Hepatocyte (in vitro differentiated cells): ENCODE data around the gene HMGCL. TPM values are rescaled to one million over a fixed set of nuclear protein-coding genes. Genes with fewer than 3 reads are reported as not detected.

Experiments used
- DNase-seq: peaks from one replicate; pipeline ENCODE4 v3.0.0-alpha.2; 2016; ENCODE audit warnings: low spot score
- H2AFZ ChIP-seq: fragments of 200-600 bp; sonication (generic); 2 replicates; pipeline ENCODE4 v1.6.0; 2016; ENCODE audit warnings: antibody characterized with exemption, mild to moderate bottlenecking
- H3K27ac ChIP-seq: fragments of 200-600 bp; sonication (generic); 2 replicates; pipeline ENCODE4 v1.5.1; 2016; ENCODE audit warnings: mild to moderate bottlenecking
- H3K27me3 ChIP-seq: fragments of 200-600 bp; sonication (generic); 2 replicates; pipeline ENCODE4 v1.6.1; 2016
- H3K36me3 ChIP-seq: fragments of 200-600 bp; sonication (generic); replicated peaks from 2 replicates; pipeline ENCODE4 v1.5.1; 2016; ENCODE audit warnings: low read depth; ENCODE audit not compliant: insufficient read depth
- H3K4me1 ChIP-seq: fragments of 200-600 bp; sonication (generic); 2 replicates; pipeline ENCODE4 v1.5.1; 2016; ENCODE audit warnings: mild to moderate bottlenecking, moderate library complexity; ENCODE audit not compliant: insufficient read depth
- H3K4me2 ChIP-seq: fragments of 200-600 bp; sonication (generic); 2 replicates; pipeline ENCODE4 v1.6.0; 2016
- H3K4me3 ChIP-seq: fragments of 200-600 bp; sonication (generic); 2 replicates; pipeline ENCODE4 v1.5.1; 2016; ENCODE audit warnings: mild to moderate bottlenecking
- H3K79me2 ChIP-seq: fragments of 200-600 bp; sonication (generic); 2 replicates; pipeline ENCODE4 v1.6.0; 2017; ENCODE audit warnings: mild to moderate bottlenecking
- H3K9me2 ChIP-seq: fragments of 200-600 bp; sonication (generic); replicated peaks from 2 replicates; pipeline ENCODE4 v1.6.0; 2017; ENCODE audit warnings: mild to moderate bottlenecking; ENCODE audit not compliant: insufficient read depth
- H3K9me3 ChIP-seq: fragments of 200-600 bp; sonication (generic); 2 replicates; pipeline ENCODE4 v1.5.1; 2016; ENCODE audit warnings: low read depth, mild to moderate bottlenecking
- H4K20me1 ChIP-seq: fragments of 200-600 bp; sonication (generic); 2 replicates; pipeline ENCODE4 v1.6.0; 2016; ENCODE audit warnings: mild to moderate bottlenecking; ENCODE audit not compliant: insufficient read depth, poor library complexity, severe bottlenecking
- CTCF ChIP-seq: fragments of 200-600 bp; sonication (generic); IDR thresholded peaks from 2 replicates; pipeline ENCODE4 v1.5.1; 2016; ENCODE audit warnings: antibody characterized with exemption, mild to moderate bottlenecking; ENCODE audit not compliant: poor library complexity
- EZH2 ChIP-seq: fragments of 200-600 bp; sonication (generic); IDR thresholded peaks from 2 replicates; pipeline ENCODE4 v1.6.1; 2016; ENCODE audit warnings: antibody characterized with exemption, mild to moderate bottlenecking, borderline replicate concordance
- EZH2phosphoT487 ChIP-seq: fragments of 200-600 bp; sonication (generic); IDR thresholded peaks from one replicate; pipeline ENCODE4 v1.6.1; 2018; ENCODE audit warnings: antibody characterized with exemption, mild to moderate bottlenecking, low read depth, moderate library complexity; ENCODE audit not compliant: unreplicated experiment, severe bottlenecking
- WGBS: methylation state at CpG from one replicate; pipeline ENCODE4 v1.1.6; 2016; ENCODE audit warnings: low lambda C conversion rate; ENCODE audit errors: missing lambda C conversion rate; 5-methylcytosine and 5-hydroxymethylcytosine counted together
- polyA plus RNA-seq: library from polyadenylated mRNA; unstranded; fragments of >200 nt; fragmentation: Nextera tagmentation; extraction: Ambion mirVana; gene quantifications from 2 replicates; pipeline ENCODE4 v1.2.1, GENCODE V29; 2016
- total RNA-seq: library from RNA; depleted of rRNA; stranded (reverse); fragments of >200 nt; gene quantifications from 2 replicates; pipeline ENCODE4 v1.2.3, GENCODE V29; 2014

Gene HMGCL
- total and polyA plus RNA-seq, 2 experiments from 2014 or later = 78.5 to 90.7 TPM

- Histone ChIP-seq H3K4me3 (no peak overlapping the region), H3K79me2 (peaks cover 7% of the 10 kb centered on the region), H3K9me2 (no peaks in the 10 kb centered on the region), H3K4me2 (no peak overlapping the region), H3K27ac (no peak overlapping the region), H2AFZ (no peak overlapping the region), H3K36me3 (no peaks in the 10 kb centered on the region), H4K20me1 (peaks cover 3% of the 10 kb centered on the region), H3K9me3 (no peaks in the 10 kb centered on the region), H3K4me1 (no peaks in the 10 kb centered on the region), H3K27me3 (no peaks in the 10 kb centered on the region)
- no peak for DNase-seq
- 70% methylated on average over 4 of the region's 4 CpGs for WGBS
- TF ChIP-seq EZH2phosphoT487 = no peak
- TF ChIP-seq CTCF = no peak
- no peak for TF ChIP-seq EZH2
Observed at GRCh38 chr1:23759277-23759676, 66.0 kb downstream of the HMGCL start.

- Histone ChIP-seq H3K79me2 (peaks cover 7% of the 10 kb centered on the region), H3K27me3 (no peaks in the 10 kb centered on the region), H3K4me3 (no peak overlapping the region), H3K9me2 (no peaks in the 10 kb centered on the region), H2AFZ (no peak overlapping the region), H3K4me2 (no peak overlapping the region), H3K4me1 (no peaks in the 10 kb centered on the region), H3K36me3 (no peaks in the 10 kb centered on the region), H4K20me1 (peaks cover 3% of the 10 kb centered on the region), H3K27ac (no peak overlapping the region), H3K9me3 (no peaks in the 10 kb centered on the region)
- 88% methylated on average over 1 of the region's 1 CpG for WGBS
- no peak for DNase-seq
- TF ChIP-seq EZH2phosphoT487 = no peak
- no peak for TF ChIP-seq CTCF
- TF ChIP-seq EZH2 = no peak
Observed at GRCh38 chr1:23757812-23758211, 67.4 kb downstream of the HMGCL start.

DNA sequence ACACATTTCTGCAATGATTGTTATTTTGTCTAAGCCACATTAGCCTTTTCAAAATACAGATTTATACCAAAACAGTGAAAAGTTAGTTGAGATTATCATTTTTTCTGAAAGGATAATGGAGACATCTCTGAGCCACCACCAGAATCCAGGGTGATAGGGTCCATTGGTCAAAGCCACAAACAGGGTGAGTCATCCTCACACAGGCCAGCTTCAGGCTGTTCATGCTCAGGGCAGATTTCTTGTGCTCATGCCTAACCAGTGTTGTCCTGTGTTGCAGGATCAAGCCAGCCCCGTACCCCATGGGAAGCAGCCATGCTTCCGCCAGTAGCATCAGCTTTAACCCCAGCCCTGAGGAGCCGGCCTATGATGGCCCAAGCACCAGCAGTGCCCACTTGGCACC is 68.6 kb downstream of the HMGCL start:
- Histone ChIP-seq H3K9me2 (no peaks in the 10 kb centered on the region), H3K79me2 (peaks cover 14% of the 10 kb centered on the region), H3K9me3 (no peaks in the 10 kb centered on the region), H3K27me3 (no peaks in the 10 kb centered on the region), H3K4me1 (no peaks in the 10 kb centered on the region), H2AFZ (no peak overlapping the region), H3K27ac (no peak overlapping the region), H3K36me3 (no peaks in the 10 kb centered on the region), H4K20me1 (peaks cover 7% of the 10 kb centered on the region), H3K4me2 (no peak overlapping the region), H3K4me3 (no peak overlapping the region)
- TF ChIP-seq EZH2 = no peak
- no peak for TF ChIP-seq CTCF
- no peak for TF ChIP-seq EZH2phosphoT487
- 96% methylated on average over 3 of the region's 3 CpGs for WGBS
- DNase-seq = no peak

DNA sequence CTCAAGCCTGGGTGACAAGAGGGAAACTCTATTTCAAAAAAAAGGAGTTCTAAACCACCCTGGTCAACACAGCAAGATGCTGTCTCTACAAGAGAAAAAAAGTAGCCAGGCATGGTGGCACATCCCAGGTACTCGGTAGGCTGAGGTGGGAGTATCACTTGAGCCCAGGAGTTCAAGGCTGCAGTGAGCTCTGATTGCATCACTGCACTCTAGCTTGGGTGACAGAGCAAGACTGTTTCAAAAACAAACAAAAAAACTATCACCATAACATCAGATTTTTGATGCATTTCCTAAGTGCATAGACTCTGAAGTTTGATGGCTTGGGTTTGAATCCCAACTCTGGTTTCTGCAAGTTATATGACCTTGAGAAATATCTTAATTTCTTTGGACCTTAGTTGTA is 72.3 kb downstream of the HMGCL start:
- Histone ChIP-seq H3K4me2 (no peak overlapping the region), H3K9me2 (no peaks in the 10 kb centered on the region), H3K79me2 (peaks cover 43% of the 10 kb centered on the region), H3K4me1 (no peaks in the 10 kb centered on the region), H3K9me3 (no peaks in the 10 kb centered on the region), H3K36me3 (peaks cover 7% of the 10 kb centered on the region), H4K20me1 (peaks cover 19% of the 10 kb centered on the region), H3K27me3 (no peaks in the 10 kb centered on the region), H3K27ac (no peak overlapping the region), H2AFZ (no peak overlapping the region), H3K4me3 (no peak overlapping the region)
- WGBS = 100% methylated on average over 1 of the region's 1 CpG
- TF ChIP-seq EZH2phosphoT487 (no peak), EZH2 (no peak), CTCF (no peak)
- no peak for DNase-seq
